HG03520 (cell line): ENCODE results near the gene PDXK.
"Not testable (repeated sequence)": the region's sequence is repeated elsewhere in the genome, so short reads cannot be mapped to it uniquely, and the experiment has no call there.

Experiments used
- ATAC-seq: cut with Tn5 transposase; IDR thresholded peaks from one replicate; pipeline ENCODE4 v1.9.1; 2021; ENCODE audit warnings: mild to moderate bottlenecking, moderate library complexity; ENCODE audit not compliant: unreplicated experiment

Gene PDXK

DNA sequence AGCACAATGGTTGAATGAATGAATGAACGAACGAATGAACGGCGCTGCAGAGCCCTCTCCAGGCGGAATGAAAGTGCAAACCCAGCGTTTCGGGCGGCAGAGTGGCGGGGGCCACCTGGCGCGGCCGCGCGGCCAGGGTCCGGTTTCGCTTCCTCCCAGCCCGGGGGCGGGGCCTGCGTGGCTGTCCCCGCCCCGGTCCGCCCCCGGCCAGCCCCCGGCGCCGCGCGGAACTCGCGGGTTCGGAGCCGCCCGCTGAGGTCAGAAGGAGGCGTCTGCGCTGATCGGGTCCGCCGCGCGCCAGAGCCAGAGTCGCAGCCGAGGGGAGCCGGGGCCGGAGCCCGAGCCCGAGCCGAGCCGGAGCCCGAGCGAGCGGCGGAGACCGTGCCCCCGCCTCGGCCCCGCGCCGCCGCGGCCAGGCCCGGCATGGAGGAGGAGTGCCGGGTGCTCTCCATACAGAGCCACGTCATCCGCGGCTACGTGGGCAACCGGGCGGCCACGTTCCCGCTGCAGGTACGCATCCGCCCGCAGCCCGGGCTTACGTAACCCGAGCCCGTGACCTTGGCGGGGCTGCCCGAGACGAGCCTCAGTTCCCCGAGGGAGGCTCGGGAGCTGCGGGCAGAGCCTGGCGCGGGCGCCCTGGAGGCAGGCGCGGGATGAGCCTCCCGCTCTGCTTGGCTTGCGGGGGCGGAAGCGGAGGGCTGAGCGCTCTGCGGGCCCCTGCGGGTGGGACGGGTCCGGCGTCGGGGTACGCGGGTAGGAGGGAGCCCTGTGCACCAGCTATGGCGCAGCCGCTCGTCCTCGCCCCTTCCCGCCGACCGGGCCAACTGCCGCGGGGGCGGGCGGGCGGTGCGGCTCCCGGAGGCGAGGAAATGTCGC, at the start of gene PDXK:
Gene PDXK, plus strand, starts transcription at position 258 of the 876 bp plus-strand sequence. Its CDS starts 166 bp downstream, at position 424.
- peak; percentile 52 for ATAC-seq

DNA sequence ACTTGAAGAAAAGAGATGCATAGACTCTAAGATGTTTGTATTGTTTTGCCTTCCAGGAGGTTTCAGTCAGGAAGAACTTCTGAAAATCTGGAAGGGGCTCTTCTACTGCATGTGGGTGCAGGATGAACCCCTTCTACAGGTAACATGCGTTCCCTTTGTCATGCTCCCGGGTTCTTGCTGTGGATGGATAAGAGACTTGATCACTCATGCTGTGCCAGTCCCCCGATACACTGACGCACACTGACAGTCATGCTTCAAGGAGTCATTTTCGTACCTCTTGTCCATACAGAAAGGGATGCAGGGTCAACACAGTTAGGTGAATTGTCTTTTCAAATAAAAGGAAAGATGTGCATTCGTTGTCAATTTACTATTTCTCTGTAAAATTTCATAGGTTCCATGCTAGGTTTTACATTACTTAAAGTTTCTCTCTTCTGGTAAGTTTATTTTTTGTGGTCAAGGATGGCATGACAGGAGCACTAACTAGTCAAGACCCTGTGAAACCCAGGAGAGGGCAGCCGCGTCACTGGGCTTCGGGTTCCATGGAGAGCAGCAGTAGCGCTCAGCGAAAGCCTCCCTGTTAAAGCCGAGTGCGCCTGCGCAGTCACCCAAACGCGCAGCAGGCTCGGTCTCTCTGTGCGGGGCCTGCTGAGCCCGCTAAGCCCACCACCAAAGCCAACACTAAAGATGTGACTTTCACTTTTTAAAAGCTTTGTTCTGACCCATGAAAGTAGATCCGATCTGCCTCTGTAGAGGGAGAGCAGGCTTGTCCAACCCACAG, 48.9 kb upstream of the PDXK start:
- ATAC-seq = no peak

DNA sequence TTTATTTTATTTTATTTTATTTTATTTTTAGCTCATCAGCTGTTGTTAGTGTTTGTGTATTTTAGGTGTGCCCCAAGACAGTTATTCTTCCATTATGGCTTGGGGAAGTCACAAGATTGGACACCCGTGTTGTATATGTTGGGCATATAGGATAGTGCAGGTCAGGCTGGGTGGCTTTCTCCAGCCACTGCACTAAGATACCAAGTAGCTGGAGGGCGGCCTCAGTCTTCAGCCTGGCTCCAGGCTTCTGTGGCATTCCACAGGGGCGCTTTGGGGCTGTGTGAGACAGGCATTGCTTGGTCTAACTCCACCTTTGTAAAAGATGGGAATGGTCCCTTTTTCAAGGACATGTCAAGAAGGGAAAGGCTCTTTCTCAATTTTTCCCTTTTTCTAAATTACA, 43.1 kb upstream of the PDXK start:
- no peak for ATAC-seq

DNA sequence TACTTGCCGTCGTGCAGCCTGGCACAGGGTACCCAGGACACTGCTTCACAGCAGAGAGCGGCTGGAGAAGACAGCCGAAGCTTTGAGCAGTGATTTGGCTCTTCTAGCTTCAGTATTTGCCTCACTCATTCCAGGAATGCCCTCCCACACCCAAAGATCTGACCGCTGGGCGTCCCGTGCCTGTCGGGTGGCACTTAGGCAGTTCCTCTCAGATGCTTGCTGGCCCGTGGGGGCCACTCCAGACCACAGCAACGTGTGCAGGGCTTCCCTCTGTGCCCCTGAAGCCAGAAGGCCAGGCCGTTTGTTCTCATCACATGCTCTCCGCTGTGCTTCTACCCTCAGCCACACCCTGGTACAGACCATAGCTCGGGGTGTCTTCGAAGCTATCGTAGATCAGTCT, 42.5 kb upstream of the PDXK start:
- no peak for ATAC-seq

DNA sequence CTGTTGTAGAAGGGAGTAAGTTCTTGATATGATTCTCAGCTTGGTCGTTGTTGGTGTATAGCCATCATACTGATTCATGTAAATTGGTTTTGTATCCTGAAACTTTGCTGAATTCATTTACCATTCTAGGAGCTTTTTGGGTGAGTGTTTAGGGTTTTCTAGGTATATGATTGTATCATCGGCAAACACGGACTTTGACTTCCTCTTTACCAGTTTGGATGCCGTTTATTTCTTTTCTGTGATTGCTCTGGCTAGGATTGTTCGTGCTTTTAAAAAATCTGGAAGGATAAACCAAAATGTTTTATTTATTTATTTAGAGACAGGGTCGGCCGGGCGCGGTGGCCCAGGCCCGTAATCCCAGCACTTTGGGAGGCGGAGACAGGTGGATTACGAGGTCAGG, 39.0 kb upstream of the PDXK start:
- ATAC-seq = no peak

DNA sequence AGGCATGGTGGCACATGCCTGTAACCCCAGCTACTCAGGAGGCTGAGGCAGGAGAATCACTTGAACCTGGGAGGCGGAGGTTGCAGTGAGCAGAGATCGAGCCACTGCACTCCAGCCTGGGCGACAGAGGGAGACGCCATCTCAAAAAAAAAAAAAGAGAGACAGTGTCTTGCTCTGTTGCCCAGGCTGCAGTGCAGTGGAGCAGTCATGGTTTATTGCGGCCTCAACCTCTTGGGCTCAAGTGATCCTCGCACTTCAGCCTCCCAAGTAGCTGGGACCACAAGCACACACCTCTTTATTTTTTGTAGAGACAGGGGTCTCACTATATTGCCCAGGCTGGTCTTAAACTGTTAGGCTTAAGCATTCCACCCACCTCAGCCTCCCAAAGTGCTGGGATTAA, 38.5 kb upstream of the PDXK start:
- ATAC-seq = not testable (repeated sequence)

DNA sequence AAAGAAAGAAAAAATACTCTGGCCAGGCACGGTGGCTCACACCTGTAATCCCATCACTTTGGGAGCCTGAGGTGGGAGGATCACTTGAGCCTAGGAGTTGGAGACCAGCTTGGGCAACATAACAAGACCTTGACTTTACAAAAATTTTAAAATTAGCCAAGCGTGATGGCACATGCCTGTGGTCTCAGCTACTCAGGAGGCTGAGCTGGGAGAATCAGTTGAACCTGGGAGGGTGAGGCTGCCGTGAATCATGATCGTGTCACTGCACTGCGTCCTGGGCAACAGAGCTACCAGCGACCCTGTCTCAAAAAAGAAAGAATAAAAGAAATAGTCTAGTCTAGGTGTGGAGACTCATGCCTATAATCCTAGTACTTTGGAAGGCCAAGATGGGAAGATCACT, 37.3 kb upstream of the PDXK start:
- no peak for ATAC-seq

DNA sequence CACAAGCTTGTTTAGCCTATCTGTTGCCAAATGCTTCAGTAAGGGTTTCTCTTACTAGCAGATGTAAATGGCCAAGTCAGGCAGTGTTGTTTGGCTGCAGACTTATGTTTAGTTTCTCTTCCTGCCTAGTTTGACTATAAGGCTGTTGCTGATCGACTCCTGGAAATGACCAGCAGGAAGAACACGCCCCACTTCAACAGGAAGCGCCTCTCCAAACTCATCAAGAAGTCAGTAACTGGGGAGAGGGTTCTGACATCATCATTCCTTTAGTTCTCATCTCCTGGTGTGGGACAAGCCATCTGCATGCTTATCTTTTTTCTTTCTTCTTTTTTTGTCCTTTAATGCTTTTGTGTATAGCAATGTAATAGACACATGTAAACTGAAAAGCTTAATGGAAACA, 34.5 kb upstream of the PDXK start:
- no peak for ATAC-seq

DNA sequence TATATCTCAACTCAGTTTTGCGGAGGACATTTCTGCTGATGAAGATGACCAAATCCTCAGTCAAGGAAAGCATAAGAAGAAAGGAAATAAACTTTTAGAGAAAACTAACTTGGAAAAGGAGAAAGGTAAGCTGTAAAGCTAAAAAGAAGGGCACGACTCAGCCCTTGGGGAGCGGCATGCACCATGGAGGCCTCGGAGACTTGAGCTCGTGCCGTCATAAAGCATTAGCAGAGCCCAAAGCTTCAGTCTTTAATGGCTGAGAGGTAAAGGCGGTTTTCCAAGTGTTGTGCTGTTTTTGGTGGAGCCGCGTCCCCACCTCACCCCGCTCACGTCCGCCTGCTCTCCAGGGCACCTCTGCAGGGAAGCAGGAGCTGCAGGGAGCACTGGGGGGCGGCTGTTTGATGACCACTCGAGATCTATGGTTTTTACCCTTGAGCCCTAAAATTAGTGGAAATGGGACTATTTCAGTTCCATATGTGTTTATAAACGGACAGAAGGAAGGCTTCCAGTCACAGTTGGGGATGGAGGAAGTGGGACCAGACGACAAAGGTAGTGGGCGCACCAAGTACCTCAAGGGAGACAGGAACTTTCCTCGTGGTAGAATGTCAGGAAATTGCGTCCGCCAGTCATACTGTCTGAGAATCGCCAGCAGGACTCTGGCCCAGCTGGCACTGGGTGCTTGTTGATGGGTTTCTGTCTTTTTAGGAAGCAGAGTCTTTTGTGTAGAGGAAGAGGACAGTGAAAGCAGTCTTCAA, 31.9 kb upstream of the PDXK start:
- ATAC-seq = no peak

DNA sequence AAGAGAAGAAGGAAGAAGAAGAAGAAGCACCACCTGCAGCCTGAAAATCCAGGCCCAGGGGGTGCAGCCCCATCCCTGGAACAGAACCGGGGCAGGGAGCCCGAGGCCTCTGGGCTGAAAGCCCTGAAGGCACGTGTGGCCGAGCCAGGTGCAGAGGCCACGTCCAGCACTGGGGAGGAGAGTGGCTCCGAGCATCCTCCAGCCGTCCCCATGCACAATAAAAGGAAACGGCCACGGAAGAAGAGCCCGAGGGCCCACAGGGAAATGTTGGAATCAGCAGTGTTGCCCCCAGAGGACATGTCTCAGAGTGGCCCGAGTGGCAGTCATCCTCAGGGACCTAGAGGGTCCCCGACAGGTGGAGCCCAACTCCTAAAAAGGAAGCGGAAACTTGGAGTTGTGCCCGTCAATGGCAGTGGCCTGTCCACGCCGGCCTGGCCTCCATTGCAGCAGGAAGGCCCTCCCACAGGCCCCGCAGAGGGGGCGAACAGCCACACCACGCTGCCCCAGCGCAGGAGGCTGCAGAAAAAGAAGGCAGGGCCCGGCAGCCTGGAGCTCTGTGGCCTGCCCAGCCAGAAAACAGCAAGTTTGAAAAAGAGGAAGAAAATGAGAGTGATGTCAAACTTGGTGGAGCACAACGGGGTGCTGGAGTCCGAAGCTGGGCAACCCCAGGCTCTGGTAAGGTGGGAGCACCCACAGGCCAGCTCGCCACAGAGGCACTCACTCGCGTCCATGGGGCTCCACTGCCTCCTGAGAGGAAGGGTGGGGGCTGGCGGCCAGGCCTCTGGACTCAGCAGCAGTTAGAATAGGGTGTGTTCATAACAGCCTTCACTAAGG, 31.1 kb upstream of the PDXK start:
- ATAC-seq = no peak

DNA sequence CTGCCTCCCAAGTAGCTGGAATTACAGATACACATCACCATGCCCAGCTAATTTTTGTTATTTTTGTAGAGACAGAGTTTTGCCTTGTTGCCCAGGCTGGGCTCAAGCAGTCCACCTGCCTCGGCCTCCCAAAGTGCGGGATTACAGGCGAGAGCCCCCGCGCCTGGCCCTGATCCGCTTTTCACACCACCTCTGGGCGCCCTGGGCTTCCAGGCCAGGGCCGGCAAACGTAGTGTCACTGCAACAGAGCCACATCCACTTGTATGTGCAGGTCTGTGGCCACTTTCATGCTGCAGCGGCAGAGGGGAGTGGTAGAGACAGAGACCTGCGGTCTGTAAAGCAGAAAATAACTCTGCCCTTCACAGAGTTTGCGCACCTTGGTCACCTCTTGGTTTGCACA, 30.0 kb upstream of the PDXK start:
- no peak for ATAC-seq

DNA sequence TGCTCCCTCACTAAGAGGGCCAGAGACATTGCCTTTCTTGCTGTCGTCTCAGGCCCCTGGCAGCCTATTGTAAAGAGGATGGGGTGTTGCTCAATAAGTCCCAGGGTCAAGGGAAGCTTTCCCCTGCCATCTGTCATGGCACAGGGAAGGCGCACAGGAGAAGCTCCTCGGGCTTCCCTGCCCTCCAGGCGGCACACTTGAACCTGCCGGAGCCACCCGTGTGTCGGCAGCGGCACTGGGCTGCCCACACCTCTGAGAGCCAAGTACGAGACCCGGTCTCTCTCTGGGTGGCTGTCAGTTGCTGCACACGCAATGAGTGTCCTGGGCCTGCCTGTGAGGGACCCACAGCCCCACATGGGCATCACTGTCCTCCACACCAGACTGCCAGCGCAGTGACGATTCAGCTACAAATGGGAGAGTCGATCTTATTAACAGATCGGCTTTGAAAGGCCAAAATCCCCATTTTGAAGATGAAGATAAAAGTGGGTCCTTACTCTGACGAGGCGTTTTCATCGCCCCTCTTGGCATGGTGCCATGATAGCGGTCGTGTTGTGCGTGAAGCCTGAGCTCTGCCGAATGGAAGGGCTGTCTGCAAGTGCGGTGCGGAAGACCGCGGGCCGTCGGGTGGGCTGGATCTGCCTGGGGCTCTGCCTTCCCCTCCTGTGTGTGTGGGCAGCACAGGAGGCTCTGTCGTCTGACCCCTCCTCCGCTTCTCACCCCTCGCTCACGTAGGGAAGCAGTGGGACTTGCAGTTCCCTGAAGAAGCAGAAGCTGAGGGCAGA, 29.2 kb upstream of the PDXK start:
- ATAC-seq = no peak

DNA sequence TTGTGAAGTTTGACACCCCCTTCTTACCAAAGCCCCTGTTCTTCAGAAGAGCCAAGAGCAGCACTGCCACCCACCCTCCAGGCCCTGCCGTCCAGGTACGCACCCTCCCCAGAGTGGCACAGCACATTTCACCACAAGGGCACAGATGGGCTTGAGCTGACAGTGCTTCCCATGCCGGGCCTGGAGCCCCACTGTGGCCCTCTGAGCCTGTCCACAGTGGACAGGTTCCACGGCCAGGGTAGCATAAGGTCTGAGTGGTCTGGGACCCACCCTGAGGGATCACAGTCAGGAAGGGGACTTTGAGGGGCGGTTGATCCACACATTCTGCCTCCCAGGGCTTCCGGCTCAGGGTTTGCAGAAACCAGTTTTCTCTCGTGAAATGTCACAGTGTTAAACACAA, 28.6 kb upstream of the PDXK start:
- no peak for ATAC-seq

DNA sequence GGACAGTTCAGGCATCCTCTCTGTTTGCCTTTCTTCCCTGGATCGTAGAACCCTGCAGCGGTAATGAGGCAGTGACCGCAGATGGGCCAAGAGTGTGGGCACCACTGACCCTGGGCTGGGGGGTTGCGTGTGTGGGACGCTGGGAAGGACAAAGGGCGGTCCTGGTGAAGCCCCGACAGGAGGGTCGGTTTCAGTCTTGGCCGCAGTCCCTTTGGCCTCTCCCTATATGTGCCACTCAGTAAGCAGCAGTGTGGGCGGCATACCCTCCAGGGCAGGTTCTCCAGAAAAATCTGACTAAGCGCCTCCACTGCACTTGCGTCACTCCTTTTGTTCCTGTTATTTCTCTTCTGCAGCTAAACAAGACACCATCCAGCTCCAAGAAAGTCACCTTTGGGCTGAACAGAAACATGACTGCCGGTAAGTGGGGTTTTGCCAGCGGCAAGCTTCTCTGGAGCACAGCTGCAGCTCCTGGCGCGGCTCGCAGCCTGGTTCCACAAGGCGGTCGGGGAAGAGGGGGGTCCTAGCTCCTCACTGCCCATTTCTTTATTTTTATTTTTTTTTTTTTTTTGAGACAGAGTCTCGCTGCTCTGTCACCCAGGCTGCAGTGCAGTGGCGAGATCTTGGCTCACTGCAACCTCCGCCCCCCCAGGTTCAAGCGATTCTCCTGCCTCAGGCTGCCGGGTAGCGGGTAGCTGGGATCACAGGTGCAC, 27.7 kb upstream of the PDXK start:
- ATAC-seq = no peak

DNA sequence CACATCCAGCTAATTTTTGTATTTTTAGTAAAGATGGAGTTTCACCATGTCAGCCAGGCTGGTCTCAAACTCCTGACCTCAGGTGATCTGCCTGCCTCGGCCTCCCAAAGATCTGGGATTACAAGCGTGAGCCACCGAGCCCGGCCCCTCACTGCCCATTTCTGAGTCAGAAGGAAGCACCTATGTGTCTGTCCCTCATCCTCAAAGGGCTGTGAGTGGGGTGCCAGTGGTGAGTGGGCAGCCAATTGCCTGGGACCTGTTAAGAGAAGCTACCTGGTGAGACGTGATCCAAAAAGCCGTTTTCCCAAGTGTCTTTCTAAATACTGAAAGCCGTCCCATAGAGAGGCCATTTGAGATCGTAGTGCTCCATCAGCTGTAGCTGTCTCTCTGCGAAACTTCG, 27.1 kb upstream of the PDXK start:
- no peak for ATAC-seq

DNA sequence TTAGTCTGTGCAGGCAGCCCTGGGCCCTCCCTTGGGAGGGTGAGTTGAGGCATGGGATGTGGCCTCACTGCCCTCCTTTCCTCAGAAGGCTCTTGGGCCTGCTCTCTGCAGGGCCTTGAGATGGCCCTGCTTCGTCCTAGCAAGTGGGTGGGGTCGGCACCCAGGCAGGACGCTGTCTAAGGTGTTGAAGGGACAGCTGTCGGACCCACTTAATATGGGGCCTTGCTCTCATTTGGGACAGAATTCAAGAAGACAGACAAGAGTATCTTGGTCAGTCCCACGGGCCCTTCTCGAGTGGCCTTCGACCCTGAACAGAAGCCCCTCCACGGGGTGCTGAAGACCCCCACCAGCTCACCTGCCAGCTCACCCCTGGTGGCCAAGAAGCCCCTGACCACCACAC, 26.0 kb upstream of the PDXK start:
- ATAC-seq = no peak

DNA sequence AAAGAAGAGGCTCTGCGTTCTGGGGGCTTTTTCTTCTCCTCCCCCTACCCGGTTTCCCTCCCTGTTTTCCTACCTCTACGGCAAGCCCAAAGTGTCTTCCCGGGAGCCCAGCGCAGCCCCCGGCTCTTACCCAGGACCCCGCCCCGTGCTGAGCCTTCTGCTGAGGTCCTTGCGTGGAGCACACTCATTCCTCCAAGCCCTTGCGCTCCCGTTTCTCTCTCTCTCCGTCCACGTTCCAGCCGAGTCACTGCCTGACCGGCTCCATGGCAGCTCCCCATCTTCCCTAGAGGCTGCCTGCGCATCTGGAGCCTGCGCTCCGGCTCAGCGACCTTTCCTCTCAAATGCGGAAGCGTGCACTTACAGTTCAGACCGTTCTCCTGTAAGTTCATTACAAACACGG, 24.9 kb upstream of the PDXK start:
- ATAC-seq = no peak

DNA sequence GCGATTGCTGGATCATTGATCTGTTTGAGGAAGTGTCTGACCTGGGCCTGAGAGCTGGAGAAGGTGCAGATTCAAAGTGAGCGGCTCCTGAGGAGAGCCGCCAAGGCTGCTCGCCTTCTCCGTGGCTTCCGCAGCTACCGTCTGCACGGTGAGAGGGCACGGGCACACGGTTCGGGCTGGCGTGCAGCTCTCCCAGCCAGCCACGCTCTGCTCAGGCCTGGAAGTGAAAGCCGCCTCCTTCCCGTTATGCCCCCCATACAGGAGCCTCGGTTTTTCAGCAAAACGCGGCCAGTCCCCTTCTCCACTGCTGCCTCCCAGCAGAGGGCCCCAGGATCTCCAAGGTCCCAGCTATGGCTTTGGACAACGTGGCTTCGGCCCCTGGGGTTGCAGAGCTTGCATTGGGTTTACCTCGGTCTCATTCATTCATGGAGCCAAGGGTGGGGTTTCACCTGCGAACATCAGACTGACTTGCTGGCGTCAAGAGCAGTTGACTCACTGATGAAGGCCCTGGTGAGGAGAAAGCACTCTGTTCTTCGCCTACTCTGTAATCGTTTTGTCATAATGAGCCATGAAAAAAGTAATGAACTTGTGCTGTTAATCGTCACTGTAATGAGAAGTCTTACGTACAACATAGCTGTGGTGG, 24.4 kb upstream of the PDXK start:
- ATAC-seq = no peak

DNA sequence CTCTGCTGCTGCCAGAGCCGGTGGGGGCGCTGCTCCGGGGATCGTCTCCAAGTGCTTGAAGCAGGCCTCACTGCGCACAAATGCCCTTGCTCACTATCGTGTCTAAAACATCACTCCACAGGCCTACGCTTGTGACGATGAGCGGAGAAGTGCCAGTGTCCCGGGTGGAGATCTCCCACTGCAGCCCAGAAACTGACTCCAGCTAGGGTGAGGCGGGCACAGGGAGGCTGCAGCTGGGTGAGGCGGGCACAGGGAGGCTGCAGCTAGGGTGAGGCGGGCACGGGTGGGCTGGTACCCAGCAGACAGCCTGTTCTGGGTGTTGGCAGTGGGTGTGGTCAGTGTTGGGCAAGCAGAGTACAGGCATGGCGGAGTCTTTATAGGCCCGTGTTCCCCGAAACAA, 22.7 kb upstream of the PDXK start:
- ATAC-seq = no peak
